Nephron (organoid): ENCODE results near the gene SEMA3A.

Experiments used
- H3K27ac Mint-ChIP-seq, 3 experiments: 2 replicates each; pipeline ENCODE4 v1.8.0; 2020; ENCODE audit warnings: mixed read lengths in 3 of 3, mild to moderate bottlenecking in 2 of 3, moderate library complexity in 1 of 3
- H3K27me3 Mint-ChIP-seq: 2 replicates; pipeline ENCODE4 v1.8.0; 2021; ENCODE audit warnings: low read depth, mild to moderate bottlenecking, moderate library complexity, mixed read lengths
- H3K36me3 Mint-ChIP-seq: 2 replicates; pipeline ENCODE4 v1.8.0; 2020; ENCODE audit warnings: low read depth, mixed read lengths
- H3K4me1 Mint-ChIP-seq: 2 replicates; pipeline ENCODE4 v1.8.0; 2020; ENCODE audit warnings: mixed read lengths
- H3K4me3 Mint-ChIP-seq, 3 experiments: 2 replicates each; pipeline ENCODE4 v1.8.0; 2020; ENCODE audit warnings: mild to moderate bottlenecking in 3 of 3, mixed read lengths in 3 of 3, moderate library complexity in 2 of 3
- H3K9me3 Mint-ChIP-seq: 2 replicates; pipeline ENCODE4 v1.8.0; 2020; ENCODE audit warnings: mixed read lengths
- TF ChIP-seq, protein P1 (sequence below), 3 experiments: fragments of 200-600 bp; sonication (generic); IDR thresholded peaks; one replicate each; pipeline ENCODE4 v1.5.0; 2021; ENCODE audit warnings: antibody characterized with exemption in 3 of 3; ENCODE audit not compliant: unreplicated experiment in 3 of 3

Gene SEMA3A

DNA sequence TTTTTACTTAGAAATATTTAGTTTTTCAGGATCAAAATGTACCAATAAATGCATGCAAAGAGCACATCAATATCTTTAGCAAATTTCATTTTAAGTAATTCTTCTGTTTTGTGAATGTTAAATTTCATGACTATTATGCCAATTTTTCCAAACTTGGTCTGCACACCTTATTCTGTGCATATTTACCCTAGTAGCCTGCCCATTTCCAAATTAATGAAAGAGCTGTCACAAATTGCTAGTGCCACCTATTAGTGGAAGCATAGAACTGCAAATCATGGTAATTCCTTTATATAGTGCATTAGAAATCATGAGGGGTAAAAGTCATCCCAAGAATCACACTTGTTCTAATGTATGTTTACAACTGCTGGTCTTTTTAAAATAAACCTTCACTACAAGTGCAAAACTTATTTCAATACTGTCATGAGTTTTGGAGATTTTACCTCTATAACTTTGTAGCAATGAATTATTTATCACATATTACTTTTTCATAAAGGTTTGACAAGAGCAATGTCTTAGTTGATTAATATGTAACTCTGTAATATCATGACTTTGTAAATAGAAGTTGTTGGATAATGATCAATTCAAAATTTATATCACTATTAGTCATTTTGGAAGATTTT lies 5.7 kb downstream of the SEMA3A start:
- peaks cover 33% of the 10 kb centered on the region for H3K4me1 Mint-ChIP-seq
- no peaks in the 10 kb centered on the region for H3K9me3 Mint-ChIP-seq
- H3K27me3 Mint-ChIP-seq, result no peaks in the 10 kb centered on the region
- TF ChIP-seq, protein P1, sequence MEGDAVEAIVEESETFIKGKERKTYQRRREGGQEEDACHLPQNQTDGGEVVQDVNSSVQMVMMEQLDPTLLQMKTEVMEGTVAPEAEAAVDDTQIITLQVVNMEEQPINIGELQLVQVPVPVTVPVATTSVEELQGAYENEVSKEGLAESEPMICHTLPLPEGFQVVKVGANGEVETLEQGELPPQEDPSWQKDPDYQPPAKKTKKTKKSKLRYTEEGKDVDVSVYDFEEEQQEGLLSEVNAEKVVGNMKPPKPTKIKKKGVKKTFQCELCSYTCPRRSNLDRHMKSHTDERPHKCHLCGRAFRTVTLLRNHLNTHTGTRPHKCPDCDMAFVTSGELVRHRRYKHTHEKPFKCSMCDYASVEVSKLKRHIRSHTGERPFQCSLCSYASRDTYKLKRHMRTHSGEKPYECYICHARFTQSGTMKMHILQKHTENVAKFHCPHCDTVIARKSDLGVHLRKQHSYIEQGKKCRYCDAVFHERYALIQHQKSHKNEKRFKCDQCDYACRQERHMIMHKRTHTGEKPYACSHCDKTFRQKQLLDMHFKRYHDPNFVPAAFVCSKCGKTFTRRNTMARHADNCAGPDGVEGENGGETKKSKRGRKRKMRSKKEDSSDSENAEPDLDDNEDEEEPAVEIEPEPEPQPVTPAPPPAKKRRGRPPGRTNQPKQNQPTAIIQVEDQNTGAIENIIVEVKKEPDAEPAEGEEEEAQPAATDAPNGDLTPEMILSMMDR (IDR thresholded peaks at IDR 0.05; ENCODE audit: unreplicated experiment in 3 of 3), result peak; percentile 49 to 51 (median 50)
- no peak overlapping the region for H3K4me3 Mint-ChIP-seq
- no peak overlapping the region for H3K27ac Mint-ChIP-seq
- peaks cover 8% of the 10 kb centered on the region for H3K36me3 Mint-ChIP-seq

DNA sequence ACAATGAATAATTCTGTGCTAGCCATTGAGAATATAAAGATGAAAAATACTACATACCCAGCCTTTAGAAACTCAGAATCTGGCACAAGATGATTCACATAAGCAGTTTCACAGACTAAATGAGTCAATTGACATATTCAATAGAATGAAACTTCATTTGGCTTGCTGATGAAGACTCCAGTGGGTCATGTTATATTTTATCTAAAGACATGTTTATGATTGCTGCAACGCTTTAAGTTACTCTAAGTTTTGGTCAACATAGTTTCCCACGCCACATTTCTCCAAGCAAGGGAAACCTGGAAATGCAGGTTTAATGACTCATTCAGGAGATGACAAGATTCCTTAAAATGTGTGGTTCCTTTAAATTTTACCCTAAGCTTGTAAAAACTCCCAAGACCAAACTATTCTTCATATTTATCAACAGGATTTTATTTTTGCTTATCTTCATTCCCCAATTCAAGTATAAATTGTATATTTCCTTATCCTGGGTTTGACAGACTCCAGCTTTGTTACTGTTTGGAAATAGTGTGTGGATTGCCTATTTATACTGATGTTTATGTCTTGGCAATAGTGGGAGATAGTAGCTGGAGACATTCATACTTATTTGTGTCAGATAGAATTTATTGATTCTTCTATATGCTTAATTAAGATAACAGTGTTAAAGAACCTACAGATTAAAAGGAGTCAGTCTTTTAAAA lies 6.6 kb downstream of the SEMA3A start:
- peaks cover 35% of the 10 kb centered on the region for H3K4me1 Mint-ChIP-seq
- H3K27ac Mint-ChIP-seq, result peak overlapping the region in 1 of 3 experiments; percentile 31
- no peaks in the 10 kb centered on the region for H3K9me3 Mint-ChIP-seq
- H3K4me3 Mint-ChIP-seq, result no peak overlapping the region
- H3K36me3 Mint-ChIP-seq, result peaks cover 9% of the 10 kb centered on the region
- TF ChIP-seq, protein P1 (IDR thresholded peaks at IDR 0.05; ENCODE audit: unreplicated experiment in 3 of 3), result no peak
- no peaks in the 10 kb centered on the region for H3K27me3 Mint-ChIP-seq

DNA sequence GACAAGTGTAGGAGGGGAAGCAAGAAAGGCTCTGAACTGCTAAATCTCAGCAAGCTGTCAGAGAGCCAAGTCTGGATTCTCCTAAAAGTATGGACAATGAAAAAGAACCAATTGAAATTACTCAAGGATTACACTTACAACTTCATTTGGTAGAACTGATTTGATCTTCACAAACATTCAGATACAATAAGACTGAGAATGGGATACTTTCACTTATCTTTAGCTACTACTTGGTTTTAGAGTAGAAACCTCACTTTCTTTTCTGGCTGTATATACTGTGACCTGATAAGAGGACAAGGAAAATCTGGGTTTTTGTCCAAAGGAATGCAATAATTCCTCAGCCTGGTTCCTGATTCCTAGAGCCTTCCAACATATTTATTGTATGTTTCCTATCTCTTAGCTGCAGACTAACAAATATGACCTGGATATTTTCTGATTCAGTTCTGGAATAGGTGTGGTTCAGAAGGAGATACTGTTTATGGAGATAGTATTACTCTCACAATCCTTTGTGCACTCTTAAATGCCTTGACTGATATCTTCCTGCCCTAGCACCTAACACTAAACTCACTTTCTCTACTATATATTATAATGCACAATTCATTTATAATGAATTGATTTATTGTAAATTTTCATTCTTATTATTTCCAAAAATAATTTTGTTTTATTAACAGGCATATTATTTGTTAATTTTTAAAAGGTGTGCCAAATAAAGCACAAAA lies 7.3 kb downstream of the SEMA3A start:
- no peak overlapping the region for H3K4me3 Mint-ChIP-seq
- H3K36me3 Mint-ChIP-seq, result peaks cover 9% of the 10 kb centered on the region
- TF ChIP-seq, protein P1 (IDR thresholded peaks at IDR 0.05; ENCODE audit: unreplicated experiment in 3 of 3), result no peak
- peak overlapping the region in 2 of 3 experiments; percentile 30 to 49 for H3K27ac Mint-ChIP-seq
- H3K27me3 Mint-ChIP-seq, result no peaks in the 10 kb centered on the region
- H3K9me3 Mint-ChIP-seq, result no peaks in the 10 kb centered on the region
- peaks cover 40% of the 10 kb centered on the region for H3K4me1 Mint-ChIP-seq

DNA sequence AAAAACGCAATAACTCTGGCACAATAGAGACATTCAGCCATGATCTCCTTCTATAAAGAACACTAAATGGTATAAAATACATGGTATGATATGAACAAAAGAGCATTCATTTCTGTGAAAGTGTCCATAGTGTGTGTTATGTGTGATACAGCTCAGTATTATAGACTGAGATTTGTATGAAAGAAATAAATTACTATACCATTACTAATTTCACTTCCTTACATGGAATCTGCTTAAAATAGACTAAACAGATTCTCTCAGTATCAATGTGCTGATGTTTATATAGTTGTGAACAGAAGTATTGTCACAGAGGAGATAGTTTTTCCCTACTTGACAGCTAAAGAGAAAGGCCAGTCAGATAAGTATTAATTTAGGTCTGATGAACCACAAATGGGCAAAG lies 10.8 kb downstream of the SEMA3A start:
- no peak overlapping the region for H3K4me3 Mint-ChIP-seq
- TF ChIP-seq, protein P1 (IDR thresholded peaks at IDR 0.05; ENCODE audit: unreplicated experiment in 3 of 3), result no peak
- peaks cover 31% of the 10 kb centered on the region for H3K4me1 Mint-ChIP-seq
- peaks cover 9% of the 10 kb centered on the region for H3K36me3 Mint-ChIP-seq
- H3K27ac Mint-ChIP-seq, result no peak overlapping the region
- no peaks in the 10 kb centered on the region for H3K27me3 Mint-ChIP-seq
- H3K9me3 Mint-ChIP-seq, result no peaks in the 10 kb centered on the region

DNA sequence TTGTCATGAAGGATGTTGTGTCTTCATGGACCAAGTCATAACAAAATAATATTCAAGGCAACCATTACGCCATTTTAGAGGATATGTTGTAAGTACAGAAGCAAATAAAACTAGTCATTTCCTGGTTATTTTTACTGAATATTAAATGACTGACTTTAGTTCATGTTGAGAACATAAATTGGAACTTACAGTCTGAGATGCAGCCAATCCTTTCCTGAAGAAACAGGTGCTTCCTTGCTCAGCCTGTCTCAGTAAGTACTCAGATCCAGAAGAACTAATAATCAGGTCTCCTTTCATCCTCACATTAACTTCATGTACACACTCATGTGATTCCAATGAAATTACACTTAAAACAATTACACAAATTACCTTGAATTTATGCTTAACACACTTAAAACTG lies 12.3 kb downstream of the SEMA3A start:
- Mint-ChIP-seq H3K4me3 (no peak overlapping the region), H3K9me3 (no peaks in the 10 kb centered on the region), H3K36me3 (peaks cover 9% of the 10 kb centered on the region), H3K27me3 (no peaks in the 10 kb centered on the region), H3K27ac (peak overlapping the region in 1 of 3 experiments; percentile 38), H3K4me1 (peaks cover 20% of the 10 kb centered on the region)
- TF ChIP-seq, protein P1 (IDR thresholded peaks at IDR 0.05; ENCODE audit: unreplicated experiment in 3 of 3), result no peak
